DND-41 (cell line): ENCODE data around the gene SEMA6B.

Experiments used
- ATAC-seq: fragments of 200-7000 bp; cut with Tn5 transposase; 3 replicates; pipeline ENCODE4 v1.9.1; 2021; ENCODE audit warnings: low read depth; ENCODE audit not compliant: insufficient read depth
- DNase-seq: peaks from one replicate; pipeline ENCODE4 v3.0.0-alpha.2; 2020
- H2AFZ ChIP-seq: 2 replicates; pipeline ENCODE4 v1.6.0; 2012; ENCODE audit warnings: low read depth, low read length
- H3K27ac ChIP-seq: 2 replicates; pipeline ENCODE4 v1.5.1; 2012; ENCODE audit warnings: low read length, inconsistent platforms
- H3K27me3 ChIP-seq: fragments of 200-600 bp; sonication (generic); 2 replicates; pipeline ENCODE4 v1.6.0; 2012; ENCODE audit warnings: low read length, mild to moderate bottlenecking, inconsistent platforms; ENCODE audit not compliant: insufficient read depth, poor library complexity
- H3K36me3 ChIP-seq: 2 replicates; pipeline ENCODE4 v1.5.1; 2012; ENCODE audit warnings: low read length, inconsistent platforms; ENCODE audit not compliant: insufficient read depth
- H3K4me1 ChIP-seq: 2 replicates; pipeline ENCODE4 v1.5.1; 2012; ENCODE audit warnings: mild to moderate bottlenecking, low read length; ENCODE audit not compliant: insufficient read depth
- H3K4me2 ChIP-seq: 2 replicates; pipeline ENCODE4 v1.6.0; 2012; ENCODE audit warnings: mild to moderate bottlenecking, moderate library complexity, low read length, inconsistent platforms; ENCODE audit not compliant: insufficient read depth
- H3K4me3 ChIP-seq, 2 experiments: fragments of 200-600 bp in 1 of 2; shearing (Covaris generic) in 1 of 2; 2 replicates each; pipeline ENCODE4 v1.5.1; 2012 to 2016; ENCODE audit warnings: inconsistent platforms in 2 of 2, low read length in 2 of 2, mild to moderate bottlenecking in 2 of 2, low read depth in 1 of 2, moderate library complexity in 1 of 2
- H3K79me2 ChIP-seq: 2 replicates; pipeline ENCODE4 v1.6.0; 2012; ENCODE audit warnings: low read length, inconsistent platforms; ENCODE audit not compliant: insufficient read depth
- H3K9ac ChIP-seq: 2 replicates; pipeline ENCODE4 v1.6.0; 2012; ENCODE audit warnings: low read depth, mild to moderate bottlenecking, inconsistent platforms, low read length, moderate library complexity
- H3K9me3 ChIP-seq: 2 replicates; pipeline ENCODE4 v1.5.1; 2012; ENCODE audit warnings: low read length, moderate library complexity, mild to moderate bottlenecking, inconsistent platforms; ENCODE audit not compliant: insufficient read depth, severe bottlenecking
- H4K20me1 ChIP-seq: 2 replicates; pipeline ENCODE4 v1.6.0; 2012; ENCODE audit warnings: low read length; ENCODE audit not compliant: insufficient read depth
- CTCF ChIP-seq: IDR thresholded peaks from 2 replicates; pipeline ENCODE4 v1.5.1; 2012; ENCODE audit warnings: borderline replicate concordance, low read length, moderate library complexity, mild to moderate bottlenecking; ENCODE audit not compliant: poor library complexity, severe bottlenecking; ENCODE audit errors: extremely low read depth
- EZH2 ChIP-seq: IDR thresholded peaks from 3 replicates; pipeline ENCODE4 v1.6.1; 2012; ENCODE audit warnings: borderline replicate concordance, low read depth, mild to moderate bottlenecking, moderate library complexity, low read length, inconsistent platforms; ENCODE audit not compliant: severe bottlenecking

The SEMA6B gene

DNA sequence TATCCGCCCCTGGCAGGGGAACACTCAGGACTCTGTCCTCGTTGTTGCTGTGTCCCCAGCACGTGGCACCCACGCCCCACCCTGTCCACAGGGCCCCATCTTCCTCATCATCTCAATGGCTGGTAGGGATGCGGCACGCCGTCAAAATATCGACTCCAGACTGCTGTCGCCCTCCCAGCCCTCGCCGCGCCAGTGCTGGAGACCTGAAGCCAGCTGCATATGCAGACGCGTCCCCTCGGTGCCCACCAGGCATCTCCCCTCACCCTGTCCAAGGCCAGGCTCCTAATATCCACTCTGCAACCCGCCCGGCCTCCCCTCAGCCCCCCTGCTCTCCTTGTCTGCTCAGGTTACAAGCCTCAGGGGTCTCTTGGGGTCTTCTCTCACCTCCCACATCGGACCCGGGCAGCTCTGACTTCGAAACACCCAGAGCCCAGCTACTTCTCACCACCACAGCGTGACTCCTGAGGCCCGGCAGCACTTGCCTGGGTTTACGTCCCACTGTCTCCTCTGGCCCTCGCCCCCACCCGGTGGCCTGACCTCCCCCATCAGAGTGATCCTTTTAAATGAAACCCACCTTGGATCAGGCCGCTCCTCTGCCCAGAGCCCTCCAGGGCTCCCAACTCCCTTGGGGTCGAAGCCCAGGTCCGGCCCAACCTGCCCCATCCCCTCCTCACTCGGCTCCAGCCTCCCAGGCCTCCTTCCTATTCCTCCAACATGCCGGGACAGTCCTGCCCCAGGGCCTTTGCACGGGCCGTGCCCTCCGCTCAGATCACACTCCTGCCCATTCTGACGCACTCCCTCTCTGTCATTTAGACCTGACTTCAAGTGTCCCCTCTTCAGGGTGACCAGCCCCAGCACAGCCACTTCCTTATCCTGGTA is 53.7 kb downstream of the SEMA6B start:
- no peak overlapping the region for H3K4me2 ChIP-seq

DNA sequence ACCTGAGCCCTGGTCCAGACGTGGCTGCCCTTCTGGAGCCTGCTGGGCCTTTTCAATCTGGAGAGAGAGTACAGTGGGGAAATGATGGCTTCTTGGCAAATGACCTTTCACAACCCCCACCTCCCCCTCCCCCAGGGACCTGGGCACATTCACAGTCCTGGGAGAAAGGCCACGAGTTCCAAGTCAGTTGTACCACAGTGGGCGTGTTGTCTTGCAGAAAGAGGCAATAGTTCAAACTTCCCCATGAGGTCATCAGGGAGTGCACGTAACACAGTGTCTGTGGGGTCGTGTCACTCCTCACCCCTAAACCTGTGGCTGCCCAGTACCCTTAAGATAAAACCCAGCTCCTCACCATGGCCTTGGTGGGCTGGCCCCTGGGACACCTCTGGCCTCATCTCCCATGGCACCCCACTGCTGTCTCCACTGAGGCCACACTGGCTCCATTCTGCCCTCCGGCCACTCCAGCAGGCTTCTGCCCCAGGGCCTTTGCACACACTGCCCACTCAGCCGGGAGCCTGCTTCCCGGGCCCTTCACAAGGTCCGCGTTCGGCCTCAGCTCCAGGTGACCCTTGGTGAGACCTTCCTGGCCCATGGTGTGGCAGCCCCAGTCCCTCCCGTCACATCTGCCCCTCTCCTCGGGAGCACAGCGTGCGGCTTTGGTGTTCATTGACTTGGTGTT is 54.5 kb downstream of the SEMA6B start:
- no peak overlapping the region for H2AFZ ChIP-seq
- 0 out of 2 replicates have a peak, but pooled peaks cover 4% of the 10 kb centered on the region for H4K20me1 ChIP-seq
- H3K36me3 ChIP-seq, result peaks cover 56% of the 10 kb centered on the region
- no peak for ATAC-seq
- H3K4me1 ChIP-seq, result no peaks in the 10 kb centered on the region
- H3K27ac ChIP-seq, result no peak overlapping the region
- H3K4me3 ChIP-seq, result no peak overlapping the region
- no peak for DNase-seq
- H3K79me2 ChIP-seq, result no peaks in the 10 kb centered on the region
- no peak for TF ChIP-seq EZH2
- TF ChIP-seq CTCF, result no peak
- no peaks in the 10 kb centered on the region for H3K9me3 ChIP-seq
- H3K27me3 ChIP-seq, result no peaks in the 10 kb centered on the region
- no peak overlapping the region for H3K9ac ChIP-seq
- no peak overlapping the region for H3K4me2 ChIP-seq

More for the DNA sequence above, 53.7 kb downstream of the SEMA6B start:
- H4K20me1 ChIP-seq, result 0 out of 2 replicates have a peak, but pooled peaks cover 4% of the 10 kb centered on the region
- H3K9me3 ChIP-seq, result no peaks in the 10 kb centered on the region
- H3K9ac ChIP-seq, result no peak overlapping the region
- no peak for DNase-seq
- no peaks in the 10 kb centered on the region for H3K79me2 ChIP-seq
- ATAC-seq, result no peak
- peaks cover 52% of the 10 kb centered on the region for H3K36me3 ChIP-seq
- no peaks in the 10 kb centered on the region for H3K27me3 ChIP-seq
- no peaks in the 10 kb centered on the region for H3K4me1 ChIP-seq
- H2AFZ ChIP-seq, result no peak overlapping the region
- no peak for TF ChIP-seq CTCF
- no peak overlapping the region for H3K4me3 ChIP-seq
- H3K27ac ChIP-seq, result no peak overlapping the region

DNA sequence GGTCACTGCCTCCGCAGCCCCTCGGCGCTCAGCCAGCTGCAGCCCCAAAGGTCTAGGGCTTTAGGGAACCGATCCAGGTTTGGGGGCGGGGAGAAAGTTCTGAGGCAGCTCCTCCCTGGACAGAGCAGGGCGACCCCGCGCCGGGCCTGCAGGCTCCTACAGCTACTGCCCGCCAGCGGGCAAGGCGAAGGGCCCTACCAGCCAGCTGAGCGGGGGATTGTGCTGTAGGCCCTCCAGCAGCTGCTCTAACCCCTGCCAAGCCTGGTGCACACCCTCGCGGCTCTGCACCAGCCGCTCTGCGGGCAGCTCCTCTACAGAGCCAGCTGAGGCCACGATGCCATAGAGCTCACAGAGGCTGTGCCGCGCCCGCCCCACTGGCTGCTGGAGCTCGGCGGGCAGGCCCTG is 55.2 kb downstream of the SEMA6B start:
- ATAC-seq, result no peak
- DNase-seq, result no peak
- TF ChIP-seq EZH2 (no peak), CTCF (no peak)

More for the DNA sequence above, 55.2 kb downstream of the SEMA6B start:
- Histone ChIP-seq H4K20me1 (0 out of 2 replicates have a peak, but pooled peaks cover 4% of the 10 kb centered on the region), H3K36me3 (peaks cover 60% of the 10 kb centered on the region), H3K9me3 (no peaks in the 10 kb centered on the region), H3K9ac (no peak overlapping the region), H3K4me1 (no peaks in the 10 kb centered on the region), H3K4me3 (no peak overlapping the region), H3K79me2 (no peaks in the 10 kb centered on the region), H3K27me3 (no peaks in the 10 kb centered on the region), H2AFZ (no peak overlapping the region), H3K4me2 (no peak overlapping the region), H3K27ac (no peak overlapping the region)
